GM12872 (cell line): ENCODE data around the gene ZDHHC14.

Experiments
- TF ChIP-seq, protein P1 (sequence below): IDR thresholded peaks from 3 replicates; pipeline ENCODE4 v1.5.1; 2011; ENCODE audit warnings: low read depth, mild to moderate bottlenecking, low read length, moderate library complexity; ENCODE audit not compliant: insufficient read depth

ZDHHC14 gene

GRCh38 chr6:157699777-157700636, 319.0 kb downstream of the ZDHHC14 start:
- TF ChIP-seq, protein P1, sequence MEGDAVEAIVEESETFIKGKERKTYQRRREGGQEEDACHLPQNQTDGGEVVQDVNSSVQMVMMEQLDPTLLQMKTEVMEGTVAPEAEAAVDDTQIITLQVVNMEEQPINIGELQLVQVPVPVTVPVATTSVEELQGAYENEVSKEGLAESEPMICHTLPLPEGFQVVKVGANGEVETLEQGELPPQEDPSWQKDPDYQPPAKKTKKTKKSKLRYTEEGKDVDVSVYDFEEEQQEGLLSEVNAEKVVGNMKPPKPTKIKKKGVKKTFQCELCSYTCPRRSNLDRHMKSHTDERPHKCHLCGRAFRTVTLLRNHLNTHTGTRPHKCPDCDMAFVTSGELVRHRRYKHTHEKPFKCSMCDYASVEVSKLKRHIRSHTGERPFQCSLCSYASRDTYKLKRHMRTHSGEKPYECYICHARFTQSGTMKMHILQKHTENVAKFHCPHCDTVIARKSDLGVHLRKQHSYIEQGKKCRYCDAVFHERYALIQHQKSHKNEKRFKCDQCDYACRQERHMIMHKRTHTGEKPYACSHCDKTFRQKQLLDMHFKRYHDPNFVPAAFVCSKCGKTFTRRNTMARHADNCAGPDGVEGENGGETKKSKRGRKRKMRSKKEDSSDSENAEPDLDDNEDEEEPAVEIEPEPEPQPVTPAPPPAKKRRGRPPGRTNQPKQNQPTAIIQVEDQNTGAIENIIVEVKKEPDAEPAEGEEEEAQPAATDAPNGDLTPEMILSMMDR = no peak

- TF ChIP-seq, protein P1 = no peak
These were observed 325.9 kb downstream of the ZDHHC14 start for GRCh38 chr6:157706883-157707282.

DNA sequence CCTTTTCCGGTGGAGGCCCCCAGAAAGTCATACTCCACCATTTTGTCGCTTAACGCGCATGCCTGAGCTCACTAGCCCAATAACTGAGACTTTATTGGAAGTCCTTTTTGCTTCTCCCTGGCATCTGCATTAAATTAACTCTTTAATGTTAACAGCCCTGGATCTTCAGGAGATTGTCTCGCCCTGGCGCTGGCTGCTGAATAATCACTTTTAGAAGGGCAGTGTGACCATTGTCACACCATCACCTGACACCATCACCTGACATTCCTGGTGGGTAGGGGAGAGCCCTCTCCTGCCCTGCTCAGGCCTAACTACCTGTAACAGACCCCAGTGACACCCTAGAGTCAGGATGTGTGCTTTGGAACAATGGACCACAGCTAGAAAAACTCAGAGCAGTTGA, 326.6 kb downstream of the ZDHHC14 start:
- TF ChIP-seq, protein P1 = no peak

DNA sequence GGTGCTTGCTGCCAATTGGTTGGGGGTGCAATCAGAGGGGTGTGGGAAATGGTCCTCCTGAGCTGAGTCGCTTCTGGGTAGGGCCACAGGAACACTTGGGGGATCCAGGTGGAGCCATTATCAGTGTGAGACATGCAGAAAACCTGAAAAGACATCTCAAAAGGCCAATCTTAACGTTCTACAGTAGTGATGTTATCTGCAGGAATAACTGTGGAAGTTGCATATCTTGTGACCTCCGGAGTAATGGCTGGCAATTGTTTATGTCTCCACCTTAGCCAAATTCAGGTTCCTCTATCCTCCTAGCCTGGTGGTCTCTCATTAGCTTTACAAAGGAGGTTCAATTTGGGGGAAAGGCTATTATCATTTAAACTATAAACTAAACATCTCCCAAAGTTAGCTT, 327.2 kb downstream of the ZDHHC14 start:
- TF ChIP-seq, protein P1 = no peak

- TF ChIP-seq, protein P1 = no peak
These were observed 327.9 kb downstream of the ZDHHC14 start for GRCh38 chr6:157708933-157709332.

- TF ChIP-seq, protein P1 = no peak
These were observed 328.6 kb downstream of the ZDHHC14 start for GRCh38 chr6:157709555-157709954.

- TF ChIP-seq, protein P1 = no peak
These were observed 329.6 kb downstream of the ZDHHC14 start for GRCh38 chr6:157710604-157711003.
